Stomach (tissue), 4 donors: ENCODE measurements around the gene RPTOR.

Source experiments
- CTCF ChIP-seq, 7 experiments: fragments of 450-650 bp in 4 of 7; fragments of 200-600 bp in 3 of 7; sonication (generic) in 3 of 7; IDR thresholded peaks; one replicate each; pipeline ENCODE4 v1.5.1; 2016 to 2019; ENCODE audit warnings: antibody characterized with exemption in 7 of 7, control low read depth in 2 of 7, mild to moderate bottlenecking in 1 of 7
- EP300 ChIP-seq: sonication (generic); formaldehyde crosslinking; IDR thresholded peaks from one replicate; pipeline ENCODE4 v1.6.1; 2017; ENCODE audit warnings: antibody characterized with exemption
- POLR2A ChIP-seq, 4 donors: fragments of 450-650 bp; IDR thresholded peaks; one replicate each; pipeline ENCODE4 v1.6.1; 2016; ENCODE audit warnings: antibody characterized with exemption in 4 of 4, control low read depth in 2 of 4, mild to moderate bottlenecking in 1 of 4, moderate library complexity in 1 of 4
- POLR2AphosphoS5 ChIP-seq, 3 donors: sonication (generic); formaldehyde crosslinking; IDR thresholded peaks; one replicate each; pipeline ENCODE4 v1.6.1; 2016; ENCODE audit warnings: antibody characterized with exemption in 3 of 3

- TF ChIP-seq POLR2AphosphoS5 (IDR thresholded peaks at IDR 0.05) (no peak), CTCF (IDR thresholded peaks at IDR 0.05) (no peak), EP300 (no peak), POLR2A (IDR thresholded peaks at IDR 0.05) (no peak)
Measured at GRCh38 chr17:80662557-80662956, 117.9 kb downstream of the RPTOR start.
